ENCODE data around the gene ADGRF1.

Gene ADGRF1

DNA sequence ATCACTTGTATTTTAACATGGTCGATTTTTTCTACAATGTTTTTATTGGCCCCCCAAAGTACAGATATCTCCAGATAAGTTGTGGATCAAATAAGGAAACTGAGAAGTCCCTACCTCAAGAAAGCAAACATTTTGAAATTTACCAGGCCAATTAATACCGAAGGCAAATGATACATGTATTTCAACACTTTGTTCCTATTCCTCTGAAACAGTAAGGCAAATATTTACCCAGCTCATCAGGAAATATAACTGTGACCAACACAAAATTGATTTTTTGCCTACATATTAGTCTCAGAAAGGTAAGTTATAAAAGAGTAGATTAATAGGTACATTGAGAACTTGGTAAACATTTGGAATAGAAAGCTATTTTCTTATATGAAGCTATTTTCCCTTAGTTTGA, 69.1 kb downstream of the ADGRF1 start:
- no peak for DNase-seq

DNA sequence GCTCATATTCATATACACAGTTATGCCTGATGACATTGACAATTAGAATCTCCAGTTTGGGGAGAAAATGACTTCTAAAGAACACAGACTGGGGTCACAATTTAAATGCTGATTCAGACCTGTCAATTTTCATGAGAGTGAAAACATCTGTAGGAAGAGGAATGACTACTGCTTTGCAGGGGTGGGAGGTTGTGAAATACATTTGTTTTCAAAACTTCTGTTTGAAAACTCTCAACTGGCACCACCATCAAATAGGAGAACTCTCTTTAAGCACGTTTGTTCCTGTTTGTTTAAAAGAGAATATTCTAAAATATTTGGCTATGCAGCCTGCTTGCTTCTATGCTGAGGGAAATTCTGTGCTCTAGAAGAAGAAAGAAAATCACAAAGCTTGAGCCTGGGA, 69.6 kb downstream of the ADGRF1 start:
- DNase-seq: no peak

DNA sequence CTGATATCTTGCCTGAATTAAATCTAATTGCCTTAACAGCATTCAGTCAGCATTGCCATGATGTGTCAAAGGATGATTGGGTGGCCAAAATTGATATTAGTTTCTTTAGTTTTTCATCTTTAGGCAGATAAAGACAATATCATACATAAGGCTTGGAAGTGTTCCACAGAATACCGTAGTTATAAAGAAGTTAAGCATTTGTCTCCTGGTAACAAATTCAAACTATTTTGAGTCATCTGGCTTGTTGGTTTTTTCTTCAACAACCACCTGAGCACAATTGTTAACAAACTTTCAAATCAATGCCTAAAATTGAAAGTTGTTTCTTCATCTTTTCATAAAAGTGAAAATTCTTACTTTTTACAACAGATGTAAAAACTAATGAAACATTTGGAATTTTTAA, 72.9 kb downstream of the ADGRF1 start:
- no peak for DNase-seq

DNA sequence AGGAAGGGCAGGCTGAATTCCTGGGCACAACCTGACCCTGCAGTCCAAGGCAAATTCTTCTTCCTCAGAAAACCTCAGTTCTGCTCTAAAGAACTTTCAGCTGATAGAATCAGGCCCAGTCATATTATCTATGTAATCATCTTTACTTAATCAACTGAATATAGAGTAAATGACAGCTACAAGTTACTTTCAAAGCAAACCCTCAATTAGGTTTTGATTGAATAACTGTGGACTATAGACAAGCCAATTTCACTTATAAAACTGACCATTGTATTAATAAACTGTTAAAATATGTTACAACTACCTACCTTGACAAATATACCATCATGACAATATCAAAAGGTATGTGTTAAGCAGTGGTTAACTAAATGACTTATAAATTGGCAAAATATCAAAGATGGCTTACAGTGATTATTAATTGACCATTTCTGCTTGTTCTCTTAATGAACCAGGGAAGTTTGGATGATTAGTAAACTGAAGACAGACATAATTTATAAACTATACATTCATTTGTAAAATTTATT, 74.2 kb downstream of the ADGRF1 start:
- no peak for DNase-seq

DNA sequence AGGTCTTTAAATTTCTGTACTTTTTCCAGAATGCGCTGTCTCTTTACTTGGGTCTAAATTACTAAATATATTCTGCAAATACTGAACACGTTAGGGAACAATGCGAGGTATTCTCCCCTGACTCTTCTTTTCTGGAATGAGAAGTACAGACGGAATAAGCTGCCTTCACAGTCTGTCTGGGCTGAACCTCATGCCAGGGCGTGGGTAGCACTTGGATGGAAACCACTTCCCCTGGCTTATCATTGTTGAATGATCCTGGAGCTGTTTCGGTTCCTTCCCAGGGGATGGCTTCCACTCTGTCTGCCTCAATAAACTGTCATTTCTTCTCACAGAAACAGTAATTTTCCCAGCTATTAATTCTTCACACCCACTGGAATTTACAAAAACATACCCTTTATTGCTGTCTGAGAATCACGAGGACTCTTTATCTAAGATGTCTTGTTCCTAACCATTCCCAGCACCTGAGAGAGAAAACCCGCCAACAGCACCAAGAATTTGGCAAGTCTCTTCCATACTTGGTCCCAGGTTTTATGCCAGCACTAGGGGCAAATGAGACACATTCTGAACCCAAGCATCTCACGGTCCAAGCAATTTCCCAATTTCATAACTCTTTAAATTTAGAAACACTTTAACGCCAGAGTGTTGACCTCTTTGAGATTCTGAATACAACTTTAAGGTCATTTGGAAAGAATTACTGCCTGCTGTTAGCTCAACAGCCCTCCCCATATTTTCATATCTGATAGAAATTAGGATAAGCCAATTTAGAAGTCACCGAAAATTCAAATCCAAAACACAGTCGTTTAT, 77.2 kb downstream of the ADGRF1 start:
- no peak for DNase-seq

DNA sequence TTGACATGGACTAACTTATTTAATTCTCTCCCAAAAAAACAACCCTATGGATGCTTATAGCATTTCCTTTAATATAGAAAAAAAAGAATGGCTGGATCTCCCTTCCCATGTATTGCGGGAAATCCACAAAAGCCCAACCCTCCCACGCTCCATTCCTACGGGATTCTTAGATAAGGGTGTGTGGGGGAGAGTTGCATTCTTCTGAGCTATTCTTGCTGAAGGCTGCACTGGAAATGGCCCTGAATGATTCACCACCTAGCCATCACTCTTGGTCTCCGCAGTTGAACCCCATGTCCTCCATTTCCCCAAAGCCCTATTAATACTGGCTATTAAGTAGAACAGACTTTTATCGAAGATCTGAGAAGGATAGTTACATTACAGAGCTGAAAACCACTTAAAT, 78.5 kb downstream of the ADGRF1 start:
- no peak for DNase-seq

- DNase-seq: no peak
Observed at GRCh38 chr6:46963039-46963438, 79.1 kb downstream of the ADGRF1 start.

DNA sequence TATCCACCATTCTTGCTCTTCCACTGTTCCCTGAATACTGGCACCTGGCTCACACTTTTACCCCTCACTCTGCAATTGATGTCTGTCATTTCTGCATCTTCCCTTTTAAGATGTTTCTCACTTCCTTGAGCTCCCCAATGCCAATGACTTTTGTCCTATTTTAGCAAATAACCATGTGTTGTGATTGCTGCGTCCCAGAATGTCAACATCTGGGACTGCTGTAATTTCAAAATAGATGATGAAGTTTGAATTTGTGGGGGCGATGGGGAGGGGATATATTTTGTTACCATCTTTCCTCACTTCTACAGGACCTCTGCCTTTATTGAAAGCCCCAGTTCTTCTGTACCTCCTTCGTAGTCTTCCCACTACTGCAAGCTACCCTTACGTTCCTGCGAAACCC, 80.4 kb downstream of the ADGRF1 start:
- no peak for DNase-seq

GRCh38 chr6:46961232-46961631, 80.9 kb downstream of the ADGRF1 start:
- DNase-seq: no peak

DNA sequence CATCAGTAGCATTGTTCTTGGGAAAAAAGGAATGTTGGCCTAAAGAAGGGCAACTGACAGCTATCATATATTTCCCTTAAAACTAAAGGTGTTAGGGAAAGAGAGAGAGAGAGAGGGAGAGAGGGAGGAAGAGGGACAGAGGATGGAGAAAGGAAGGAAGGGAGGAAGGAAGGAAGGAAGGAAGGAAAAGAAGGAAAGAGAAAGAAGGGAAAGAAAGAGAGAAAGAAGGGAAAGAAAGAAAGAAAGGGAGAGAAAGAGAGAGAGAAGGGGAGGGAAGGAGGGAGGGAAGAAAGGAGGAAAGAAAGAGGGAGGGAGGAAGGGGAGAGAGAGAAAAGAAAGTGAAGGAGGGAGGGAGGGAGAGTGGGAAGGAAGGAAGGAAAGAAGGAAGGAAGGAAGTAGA, 82.7 kb downstream of the ADGRF1 start:
- no peak for DNase-seq

DNA sequence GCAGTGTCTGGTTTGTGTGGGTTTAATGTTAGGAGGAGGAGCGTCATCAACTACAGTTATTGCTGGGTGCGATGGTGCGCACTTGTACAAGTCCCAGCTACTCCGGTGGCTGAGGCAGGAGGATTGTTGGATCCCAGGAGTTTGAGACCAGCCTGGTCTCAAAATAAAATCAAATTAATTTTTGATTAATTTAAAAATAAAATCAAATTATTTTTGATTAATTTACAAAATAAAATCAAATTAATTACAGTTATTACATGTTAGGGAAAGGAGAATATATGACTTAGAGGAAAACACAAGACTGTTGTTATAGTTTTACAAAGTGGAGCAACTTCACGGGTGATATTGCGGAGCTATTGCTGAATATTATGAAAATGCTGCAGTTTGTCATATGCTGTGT, 85.7 kb downstream of the ADGRF1 start:
- no peak for DNase-seq

DNA sequence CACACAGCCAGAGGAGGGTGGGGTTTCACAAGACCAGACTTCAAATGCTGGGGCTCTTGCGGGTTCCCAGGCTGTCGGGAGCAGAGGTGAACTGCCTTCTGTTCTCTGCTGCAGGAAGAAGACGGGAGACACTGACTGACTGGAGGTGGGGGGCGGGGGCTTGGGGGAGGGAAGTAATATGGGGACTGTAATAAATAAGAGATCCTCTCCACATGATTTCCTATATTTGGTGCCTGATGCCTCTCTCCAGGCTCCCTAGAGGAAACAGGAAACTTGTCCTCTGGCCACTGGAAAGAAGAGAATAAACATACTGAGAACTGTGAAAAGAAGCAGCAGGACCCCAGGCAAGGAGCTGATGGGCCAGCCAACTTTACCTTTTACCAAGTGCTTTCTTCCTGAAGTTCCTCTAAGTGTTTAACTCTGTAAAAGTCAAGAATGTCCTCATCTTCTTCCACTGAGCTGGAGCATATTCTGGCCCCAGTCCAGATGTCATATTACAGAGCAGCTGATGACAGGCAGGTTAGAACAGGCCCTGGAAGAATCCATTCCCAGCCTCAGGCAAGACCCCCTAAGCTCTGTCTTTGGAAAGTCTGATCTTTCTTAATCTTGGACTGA, 87.2 kb downstream of the ADGRF1 start:
- DNase-seq: no peak

- DNase-seq: no peak
Observed at GRCh38 chr6:46953921-46954320, 88.2 kb downstream of the ADGRF1 start.

GRCh38 chr6:46949632-46950280, 92.4 kb downstream of the ADGRF1 start:
- DNase-seq: no peak

GRCh38 chr6:46948699-46949098, 93.4 kb downstream of the ADGRF1 start:
- DNase-seq: no peak

All from activated CD4-positive, alpha-beta T cell treated with anti-CD3 and anti-CD28 coated beads, Interleukin-2, Interleukin-6, amounts not matched to agents 100 ng/mL and 50 ng/mL, durations not matched to agents 16 hours and 8 hours (primary cell).